T47D (cell line): Measurements from ENCODE around the gene RIMS4.

Experiments used
- DNase-seq, 2 experiments: peaks; one replicate each; pipeline versions ENCODE4 v3.0.0 to v3.0.0-alpha.2; 2011 to 2012; ENCODE audit warnings: low read depth in 1 of 2, low spot score in 1 of 2
- JUND ChIP-seq: IDR thresholded peaks from 2 replicates; pipeline ENCODE4 v1.6.1; 2012; ENCODE audit warnings: low read depth
- in situ Hi-C: cut with HindIII; loops from 2 replicates; pipeline ENCODE4 v1.10.0; 2016; ENCODE audit warnings: low sequenced_read_pairs, low pct_unique_long_range_greater_than_20kb

Gene RIMS4

GRCh38 chr20:44800391-44801046, 9.8 kb downstream of the RIMS4 start:
- DNase-seq, result no peak
- no peak for TF ChIP-seq JUND
- in situ Hi-C loops, result no loop called here

DNA sequence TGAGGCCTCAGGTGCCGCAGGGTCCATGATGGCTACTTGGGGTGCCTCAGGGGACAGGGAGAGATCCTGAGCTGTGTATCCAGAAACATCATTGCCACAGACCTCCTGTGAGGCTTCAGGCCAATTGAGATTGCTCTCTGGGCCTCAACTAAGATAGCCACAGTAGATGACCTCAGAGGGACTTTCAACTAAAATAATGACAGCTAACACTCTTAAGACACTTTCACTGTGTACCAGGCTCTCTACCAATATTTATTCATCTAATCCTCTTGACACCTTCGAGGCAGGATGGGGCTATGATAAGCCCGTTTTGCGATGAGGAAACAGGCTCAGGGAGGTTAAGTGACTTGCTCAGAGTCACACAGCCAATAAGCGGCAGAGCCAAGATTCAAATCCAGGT, 10.7 kb downstream of the RIMS4 start:
- in situ Hi-C loops, result no loop called here
- DNase-seq, result no peak
- TF ChIP-seq JUND, result no peak

- DNase-seq, result no peak
- in situ Hi-C loops, result no loop called here
Observed at GRCh38 chr20:44796758-44797457, 13.4 kb downstream of the RIMS4 start.

DNA sequence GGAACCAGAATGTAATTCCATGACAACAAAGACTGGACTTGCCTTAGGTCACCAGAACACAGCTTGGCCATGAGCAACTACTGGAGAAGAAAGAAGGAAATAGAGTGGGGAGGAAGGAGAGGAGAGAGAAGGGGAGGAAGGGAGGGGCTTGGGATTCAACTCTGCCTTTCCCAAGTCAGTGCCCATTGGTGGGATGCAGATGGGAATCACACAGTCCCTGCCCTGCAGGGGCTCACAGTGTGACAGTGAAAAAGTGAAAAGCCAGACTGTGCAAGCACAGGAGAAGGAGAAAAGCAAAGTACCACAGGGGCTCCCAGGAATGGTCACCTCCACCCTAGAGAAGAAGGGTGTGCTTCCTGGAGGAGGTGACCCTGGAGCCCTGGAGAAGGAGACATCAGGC, 14.0 kb downstream of the RIMS4 start:
- in situ Hi-C loops, result no loop called here
- no peak for TF ChIP-seq JUND
- DNase-seq, result no peak

More at GRCh38 chr20:44796758-44797457, 13.4 kb downstream of the RIMS4 start:
- no peak for TF ChIP-seq JUND

DNA sequence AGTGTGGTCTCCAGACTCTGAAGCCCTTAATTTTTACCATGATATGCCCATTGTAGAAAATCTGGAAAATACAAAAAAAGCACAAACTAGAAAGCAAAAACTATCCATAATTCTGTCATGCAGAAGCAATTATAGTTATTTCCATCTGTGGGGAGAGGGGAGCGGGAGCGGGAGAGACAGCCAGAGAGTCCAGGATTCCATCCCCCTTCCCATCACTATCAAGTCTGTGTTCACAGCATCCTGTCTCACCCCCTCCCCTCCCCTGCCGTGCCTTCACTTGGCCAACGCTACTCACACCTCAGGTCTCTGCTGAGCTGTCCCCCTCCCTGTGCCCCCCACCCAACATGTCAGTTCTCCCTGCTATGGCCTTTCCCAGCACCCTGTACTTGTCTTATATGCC, 14.5 kb downstream of the RIMS4 start:
- TF ChIP-seq JUND, result no peak

DNA sequence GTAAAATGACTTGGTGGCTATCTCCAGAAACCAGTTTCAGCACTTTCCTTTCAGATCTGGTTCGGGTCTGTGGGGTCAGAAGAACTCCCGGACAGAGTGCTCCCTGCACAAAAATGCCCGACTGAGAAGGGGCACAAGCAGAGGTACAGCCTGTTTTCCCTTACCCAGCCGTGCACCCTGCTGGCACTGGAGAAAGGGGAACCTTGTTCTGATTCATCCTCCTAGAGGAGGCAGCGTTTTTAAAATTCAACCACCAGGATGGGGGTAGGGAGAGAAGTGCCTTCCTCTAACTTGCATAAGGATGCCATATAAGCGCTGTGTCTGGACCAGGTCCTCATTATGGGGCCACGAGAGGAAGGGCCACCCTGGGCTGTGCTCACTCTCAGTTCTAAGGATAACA, 17.6 kb downstream of the RIMS4 start:
- no peak for DNase-seq
- in situ Hi-C loops, result no loop called here
- TF ChIP-seq JUND, result no peak

More for the DNA sequence above, 14.5 kb downstream of the RIMS4 start:
- in situ Hi-C loops, result no loop called here
- DNase-seq, result no peak

GRCh38 chr20:44790638-44791393, 19.5 kb downstream of the RIMS4 start:
- no peak for DNase-seq
- TF ChIP-seq JUND, result no peak
- in situ Hi-C loops, result no loop called here

- in situ Hi-C loops, result no loop called here
Observed at GRCh38 chr20:44788706-44789456, 21.5 kb downstream of the RIMS4 start.

DNA sequence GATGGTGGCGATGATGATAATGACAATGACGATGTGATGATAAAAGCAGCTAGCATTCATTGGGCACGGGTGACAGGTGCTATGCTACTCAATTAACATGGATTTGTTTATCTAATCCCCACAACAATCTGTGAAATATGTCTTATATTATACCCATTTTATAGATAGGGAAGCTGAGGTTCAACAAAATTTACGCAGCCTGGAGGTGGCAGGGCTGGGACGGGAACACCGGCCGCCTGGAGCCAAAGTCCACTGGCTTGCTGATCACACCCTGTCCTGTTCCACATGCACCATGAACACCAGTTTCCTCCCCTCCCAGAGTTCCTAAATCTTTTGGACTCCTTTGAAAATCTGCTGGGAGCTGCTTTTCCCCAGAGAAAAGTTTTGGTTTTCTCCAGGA, 23.0 kb downstream of the RIMS4 start:
- DNase-seq, result no peak
- TF ChIP-seq JUND, result no peak
- in situ Hi-C loops, result no loop called here

More at GRCh38 chr20:44788706-44789456, 21.5 kb downstream of the RIMS4 start:
- no peak for DNase-seq
- no peak for TF ChIP-seq JUND

GRCh38 chr20:44785768-44786167, 24.6 kb downstream of the RIMS4 start:
- TF ChIP-seq JUND, result no peak
- DNase-seq, result peak; percentile 50 to 61
- in situ Hi-C loops, result no loop called here

- in situ Hi-C loops, result no loop called here
- TF ChIP-seq JUND, result no peak
- no peak for DNase-seq
Observed at GRCh38 chr20:44784688-44785087, 25.7 kb downstream of the RIMS4 start.

- in situ Hi-C loops, result no loop called here
- no peak for DNase-seq
- no peak for TF ChIP-seq JUND
Observed at GRCh38 chr20:44781791-44782190, 28.6 kb downstream of the RIMS4 start.
